Astrocyte of the hippocampus (primary cell): ENCODE results near the gene PPARD.
A peak's percentile ranks its signal among the peaks of the same experiment; 100 is the strongest.
"Not testable (repeated sequence)": the region's sequence is repeated elsewhere in the genome, so short reads cannot be mapped to it uniquely, and the experiment has no call there.

ENCODE experiments used
- DNase-seq: peaks from one replicate; pipeline ENCODE4 v3.0.0; 2011; ENCODE audit warnings: low read depth, low spot score

Gene PPARD

GRCh38 chr6:35406711-35407485, 64.5 kb downstream of the PPARD start:
- DNase-seq, result no peak

GRCh38 chr6:35409245-35409644, 66.9 kb downstream of the PPARD start:
- no peak for DNase-seq

- DNase-seq, result no peak
These were observed 67.8 kb downstream of the PPARD start for GRCh38 chr6:35410131-35410530.

GRCh38 chr6:35411066-35411465, 68.7 kb downstream of the PPARD start:
- DNase-seq, result no peak

- no peak for DNase-seq
These were observed 69.7 kb downstream of the PPARD start for GRCh38 chr6:35412102-35412501.

GRCh38 chr6:35413911-35414310, 71.6 kb downstream of the PPARD start:
- DNase-seq, result no peak

- DNase-seq, result peak; percentile 95
These were observed 72.9 kb downstream of the PPARD start for GRCh38 chr6:35415065-35415891.

- no peak for DNase-seq
These were observed 75.8 kb downstream of the PPARD start for GRCh38 chr6:35417979-35418661.

GRCh38 chr6:35419417-35419816, 77.1 kb downstream of the PPARD start:
- peak; percentile 31 for DNase-seq

GRCh38 chr6:35419961-35420360, 77.6 kb downstream of the PPARD start:
- DNase-seq, result no peak

GRCh38 chr6:35425284-35425683, 82.9 kb downstream of the PPARD start:
- DNase-seq, result peak; percentile 94

- DNase-seq, result no peak
These were observed 83.7 kb downstream of the PPARD start for GRCh38 chr6:35426074-35426473.

- no peak for DNase-seq
These were observed 85.1 kb downstream of the PPARD start for GRCh38 chr6:35427435-35427834.

- DNase-seq, result peak; percentile 61
These were observed 85.5 kb downstream of the PPARD start for GRCh38 chr6:35427851-35428321.

GRCh38 chr6:35428421-35429149, 86.2 kb downstream of the PPARD start:
- no peak for DNase-seq

GRCh38 chr6:35429463-35429862, 87.1 kb downstream of the PPARD start:
- no peak for DNase-seq

GRCh38 chr6:35432291-35432690, 89.9 kb downstream of the PPARD start:
- no peak for DNase-seq

GRCh38 chr6:35432702-35433101, 90.3 kb downstream of the PPARD start:
- not testable (repeated sequence) for DNase-seq

- DNase-seq, result no peak
These were observed 92.9 kb downstream of the PPARD start for GRCh38 chr6:35435074-35435837.

GRCh38 chr6:35436071-35436857, 93.9 kb downstream of the PPARD start:
- DNase-seq, result no peak
